Activated T-cell treated with anti-CD3 and anti-CD28 coated beads, Interleukin-2, amount 50 U/mL, for 72 hours (primary cell): ENCODE data around the gene INSR. TPM values are rescaled to one million over a fixed set of nuclear protein-coding genes. Genes with fewer than 3 reads are reported as not detected.

ENCODE experiments used
- ATAC-seq, 2 donors: fragments of 150-1000 bp; cut with Tn5 transposase; replicated peaks in 1 of 2; 2 replicates each; pipeline ENCODE4 v1.10.0; 2021; ENCODE audit warnings: moderate library complexity in 2 of 2, mild to moderate bottlenecking in 1 of 2
- DNase-seq, 2 donors: peaks; one replicate each; pipeline ENCODE4 v3.0.0; 2021 to 2022; ENCODE audit warnings: mixed read lengths in 1 of 2
- H3K27ac Mint-ChIP-seq: one replicate; pipeline ENCODE4 v1.8.0; 2022; ENCODE audit warnings: mild to moderate bottlenecking, moderate library complexity, mixed read lengths
- H3K27me3 Mint-ChIP-seq: one replicate; pipeline ENCODE4 v1.8.0; 2022; ENCODE audit warnings: low read depth, mixed read lengths
- H3K36me3 Mint-ChIP-seq, 2 donors: one replicate each; pipeline ENCODE4 v1.8.0; 2022; ENCODE audit warnings: mixed read lengths in 2 of 2, mild to moderate bottlenecking in 1 of 2; ENCODE audit not compliant: insufficient read depth in 2 of 2
- H3K4me1 Mint-ChIP-seq: one replicate; pipeline ENCODE4 v1.8.0; 2022; ENCODE audit warnings: low read depth, mixed read lengths
- H3K4me3 Mint-ChIP-seq, 2 donors: one replicate each; pipeline ENCODE4 v1.8.0; 2022; ENCODE audit warnings: mild to moderate bottlenecking in 2 of 2, mixed read lengths in 2 of 2, moderate library complexity in 2 of 2
- H3K9me3 Mint-ChIP-seq, 2 donors: one replicate each; pipeline ENCODE4 v1.8.0; 2022; ENCODE audit warnings: mixed read lengths in 2 of 2
- total RNA-seq, 2 donors: library from RNA; stranded (reverse); gene quantifications; one replicate each; pipeline ENCODE4 v1.2.3, GENCODE V29; 2022

INSR gene
- total RNA-seq, 2 donors from 2014 or later: 8.7 TPM

DNA sequence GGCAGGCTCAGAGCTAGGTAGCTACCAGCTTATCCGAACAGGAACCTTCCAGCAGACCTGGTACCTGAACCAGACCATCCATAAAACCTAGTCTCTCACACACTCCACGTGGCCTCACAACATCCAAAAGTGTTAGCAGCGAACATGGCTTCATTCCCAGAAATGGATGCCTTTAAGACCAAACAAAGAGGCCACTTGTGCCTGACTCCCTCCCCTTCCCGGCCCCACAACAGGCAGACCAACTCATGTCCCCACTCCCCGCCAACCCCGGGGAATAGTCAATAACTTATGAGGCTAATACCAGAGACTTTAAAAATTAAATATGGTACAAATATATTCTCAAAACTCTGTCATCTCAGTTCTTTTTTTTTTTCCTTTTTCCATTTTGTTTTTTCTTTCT, 178.5 kb downstream of the INSR start:
- Mint-ChIP-seq H3K36me3 (no peaks in the 10 kb centered on the region), H3K27me3 (peaks cover 6% of the 10 kb centered on the region), H3K4me3 (no peak overlapping the region), H3K27ac (no peak overlapping the region), H3K4me1 (no peaks in the 10 kb centered on the region), H3K9me3 (no peaks in the 10 kb centered on the region)
- no peak for DNase-seq
- ATAC-seq: no peak

DNA sequence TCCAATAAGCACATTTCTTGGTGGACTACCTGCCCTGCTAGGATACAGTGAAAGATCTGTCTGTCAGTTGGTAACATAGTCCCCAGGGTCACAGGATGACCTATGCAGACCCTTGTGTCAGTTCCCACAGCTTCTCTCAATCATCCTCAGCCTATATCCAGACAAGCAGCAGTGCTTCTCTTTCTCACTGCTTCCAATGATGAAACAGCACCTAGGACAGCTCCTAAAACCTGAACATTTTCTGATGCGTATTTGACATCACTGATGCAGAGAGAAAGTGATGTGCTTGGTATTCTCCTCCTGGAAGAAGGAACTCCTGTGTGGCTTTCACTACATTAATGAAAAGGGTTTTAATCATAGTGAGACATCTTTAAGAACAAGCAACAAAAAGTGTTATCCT, 181.0 kb downstream of the INSR start:
- Mint-ChIP-seq H3K36me3 (no peaks in the 10 kb centered on the region), H3K4me1 (no peaks in the 10 kb centered on the region), H3K27me3 (peaks cover 6% of the 10 kb centered on the region), H3K9me3 (no peaks in the 10 kb centered on the region), H3K4me3 (no peak overlapping the region), H3K27ac (no peak overlapping the region)
- no peak for ATAC-seq
- DNase-seq: no peak

DNA sequence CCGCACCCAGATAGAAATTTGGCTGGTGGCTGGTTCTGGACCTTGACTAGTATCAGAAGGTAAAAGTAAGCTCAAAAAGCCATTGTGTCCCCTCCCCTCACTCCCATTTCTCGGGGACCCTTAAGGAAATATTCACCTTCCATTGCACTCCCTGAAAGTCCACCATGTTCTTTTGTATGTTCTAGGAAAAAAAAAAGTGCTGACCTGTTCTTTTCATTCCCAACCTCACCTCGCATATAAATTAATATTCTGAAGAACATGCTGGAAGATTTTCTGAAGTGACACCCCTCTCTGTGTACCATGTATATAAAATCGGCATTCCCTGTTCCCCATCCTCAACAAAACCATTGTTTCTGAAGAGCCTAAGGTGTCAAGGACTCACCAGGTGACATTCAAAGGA, 181.5 kb downstream of the INSR start:
- H3K36me3 Mint-ChIP-seq: no peaks in the 10 kb centered on the region
- ATAC-seq (no peak), DNase-seq (no peak)
- no peaks in the 10 kb centered on the region for H3K4me1 Mint-ChIP-seq
- H3K9me3 Mint-ChIP-seq: no peaks in the 10 kb centered on the region
- H3K27me3 Mint-ChIP-seq: peaks cover 6% of the 10 kb centered on the region
- H3K4me3 Mint-ChIP-seq: no peak overlapping the region
- H3K27ac Mint-ChIP-seq: no peak overlapping the region

DNA sequence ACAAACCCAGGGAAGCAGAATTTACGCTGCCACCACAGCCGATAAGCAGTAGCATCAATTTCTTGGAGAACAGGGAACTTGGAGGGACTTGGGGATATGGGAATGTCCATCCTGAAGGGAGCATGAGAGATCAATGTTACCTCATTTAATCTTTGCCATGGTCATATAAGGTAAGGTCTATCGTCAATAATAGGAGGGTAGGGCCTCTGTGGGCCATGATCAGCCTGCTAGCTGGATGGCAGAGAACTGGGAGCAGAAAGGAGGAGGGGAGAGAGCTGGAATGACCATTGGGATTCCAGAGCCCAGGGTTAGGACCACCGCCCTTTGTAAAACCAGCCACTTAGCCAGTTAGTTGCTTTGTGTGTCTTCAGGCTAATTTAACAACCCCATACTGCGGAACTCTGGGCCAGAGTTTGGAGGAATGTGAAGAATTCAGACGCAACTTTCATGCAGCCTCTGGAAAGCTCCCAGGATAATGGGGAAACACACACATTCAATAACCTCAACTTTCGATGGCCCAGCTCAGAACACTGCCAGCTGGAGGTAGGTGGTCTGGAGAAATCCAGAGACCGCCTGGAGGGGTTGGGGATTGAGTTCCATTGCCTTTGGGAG, 184.4 kb downstream of the INSR start:
- ATAC-seq (no peak), DNase-seq (no peak)
- Mint-ChIP-seq H3K27ac (no peak overlapping the region), H3K4me1 (no peaks in the 10 kb centered on the region), H3K4me3 (no peak overlapping the region), H3K36me3 (no peaks in the 10 kb centered on the region), H3K27me3 (peaks cover 6% of the 10 kb centered on the region), H3K9me3 (no peaks in the 10 kb centered on the region)

DNA sequence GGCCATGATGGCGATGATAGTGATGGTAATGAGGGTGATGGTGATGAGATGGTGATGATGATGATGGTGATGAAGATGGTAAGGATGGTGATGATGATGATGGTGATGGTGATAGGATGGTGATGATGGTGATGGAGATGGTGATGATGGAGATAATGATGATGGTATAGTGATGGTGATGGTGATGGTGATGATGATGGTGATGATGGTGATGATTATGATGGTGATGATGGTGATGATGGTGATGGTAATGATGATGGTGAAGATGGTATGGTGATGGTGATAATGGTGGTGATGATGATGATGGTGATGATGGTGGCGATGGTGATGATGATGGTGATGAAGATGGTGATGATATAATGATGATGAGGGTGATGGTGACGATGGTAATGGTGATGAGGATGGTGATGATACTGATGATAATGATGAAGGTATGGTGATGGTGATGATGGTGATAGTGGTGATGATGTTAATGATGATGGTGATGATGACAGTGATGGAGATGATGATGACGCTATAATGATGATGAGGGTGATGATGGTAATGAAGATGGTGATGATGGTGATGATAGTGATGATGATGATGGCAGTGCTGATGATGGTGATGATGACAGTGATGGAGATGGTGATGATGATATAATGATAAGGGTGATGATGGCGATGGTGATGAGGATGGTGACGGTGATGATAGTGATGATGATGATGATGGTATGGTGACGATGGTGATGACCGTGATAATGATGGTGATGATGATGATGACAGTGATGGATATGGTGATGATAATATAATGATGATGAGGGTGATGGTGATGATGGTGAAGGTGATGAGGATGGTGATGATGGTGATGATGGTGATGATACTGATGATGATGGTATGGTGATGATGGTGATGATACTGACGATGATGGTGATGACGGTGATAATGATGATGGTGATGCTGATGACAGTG, 187.2 kb downstream of the INSR start:
- Mint-ChIP-seq H3K27me3 (no peaks in the 10 kb centered on the region), H3K27ac (no peak overlapping the region), H3K9me3 (no peaks in the 10 kb centered on the region)

DNA sequence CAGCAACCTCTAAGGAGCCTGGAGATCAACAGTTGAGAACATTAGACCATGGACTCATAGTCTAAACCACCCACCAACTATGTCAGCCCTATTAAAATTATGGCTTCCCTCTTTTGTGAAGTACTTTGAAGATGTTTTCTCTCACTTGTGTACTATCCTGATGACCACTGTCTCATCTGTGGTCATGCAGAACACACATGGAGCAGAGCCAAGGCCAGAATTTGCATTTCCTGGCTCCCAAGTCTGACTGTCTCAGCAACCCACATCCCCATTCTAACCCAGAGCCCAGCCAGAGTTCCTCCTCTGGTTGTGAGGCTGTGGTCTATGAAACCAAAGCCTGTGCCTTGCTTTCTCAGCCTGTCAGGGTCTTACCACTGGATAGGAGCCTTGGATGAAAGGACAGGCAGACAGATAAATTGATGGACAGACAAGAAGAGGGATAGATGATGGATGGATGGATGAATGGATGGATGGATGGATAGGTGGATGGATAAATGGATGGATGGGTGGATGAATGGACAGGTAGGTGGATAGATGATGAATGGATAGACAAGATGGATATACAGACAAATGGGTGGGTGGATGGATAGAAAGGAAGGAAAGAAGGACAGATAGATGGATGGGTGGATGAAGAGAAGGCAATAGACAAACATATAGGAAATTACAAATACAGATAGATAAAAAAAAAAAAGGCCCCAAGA, 189.3 kb downstream of the INSR start:
- Mint-ChIP-seq H3K4me1 (peaks cover 14% of the 10 kb centered on the region), H3K36me3 (no peaks in the 10 kb centered on the region), H3K27ac (no peak overlapping the region), H3K9me3 (no peaks in the 10 kb centered on the region), H3K27me3 (peaks cover 5% of the 10 kb centered on the region), H3K4me3 (no peak overlapping the region)
- DNase-seq: no peak
- ATAC-seq: no peak

More for the DNA sequence above, 187.2 kb downstream of the INSR start:
- ATAC-seq: no peak
- DNase-seq: no peak
- Mint-ChIP-seq H3K4me3 (no peak overlapping the region), H3K4me1 (peaks cover 3% of the 10 kb centered on the region), H3K36me3 (no peaks in the 10 kb centered on the region)

DNA sequence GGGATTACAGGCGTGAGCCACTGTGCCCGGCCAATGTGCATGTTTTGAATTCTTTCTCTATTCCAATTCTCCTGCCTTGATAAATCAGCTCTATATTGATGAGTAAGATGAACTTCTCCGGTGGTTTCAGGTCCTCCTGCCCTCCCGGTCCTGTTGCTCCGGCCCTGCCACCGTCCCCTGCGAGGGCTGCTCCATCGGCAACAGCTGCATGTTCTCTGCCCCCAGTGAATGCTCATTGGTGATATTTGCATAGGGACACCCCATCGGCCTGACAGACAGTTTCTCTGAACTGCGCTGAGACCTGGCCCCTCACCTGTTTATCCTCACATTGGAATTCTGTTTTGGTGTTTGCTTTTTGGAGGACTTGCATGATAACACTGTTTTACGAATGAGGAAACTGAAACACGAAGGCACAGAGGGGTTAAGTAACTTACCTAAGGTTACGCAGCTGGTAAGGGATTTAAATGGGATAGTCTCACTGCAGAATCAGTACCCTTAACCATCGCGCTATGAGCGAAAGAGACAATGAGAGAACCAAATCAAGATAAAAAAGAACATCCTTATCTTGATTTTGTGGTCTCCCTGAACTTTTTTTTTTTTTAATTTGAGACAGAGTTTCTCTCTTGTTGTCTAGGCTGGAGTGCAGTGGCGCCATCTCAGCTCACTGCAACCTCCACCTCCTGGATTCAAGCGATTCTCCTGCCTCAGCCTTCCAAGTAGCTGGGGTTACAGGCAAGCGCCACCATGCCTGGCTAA, 192.5 kb downstream of the INSR start:
- Mint-ChIP-seq H3K4me1 (peaks cover 26% of the 10 kb centered on the region), H3K9me3 (peaks cover 8 to 11% of the 10 kb centered on the region in 2 donors)
- ATAC-seq: no peak

DNA sequence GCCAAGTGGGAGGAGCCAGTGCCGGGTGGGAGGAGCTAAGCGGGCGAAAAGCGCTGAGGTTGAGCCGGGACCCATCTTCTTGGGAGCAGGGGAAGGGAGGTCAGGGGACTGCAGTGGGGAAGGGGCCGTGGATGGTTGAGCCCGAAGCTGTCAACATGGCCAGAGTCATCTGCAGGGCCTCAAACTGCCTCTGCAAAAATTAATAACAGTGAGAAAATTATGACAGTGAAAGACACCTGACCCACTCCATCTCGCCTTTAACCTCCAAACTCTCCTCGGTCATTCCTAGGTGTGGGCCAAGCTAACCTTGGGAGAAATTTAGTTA, 194.7 kb downstream of the INSR start:
- H3K4me1 Mint-ChIP-seq: peaks cover 26% of the 10 kb centered on the region
- peaks cover 19 to 22% of the 10 kb centered on the region in 2 donors for H3K36me3 Mint-ChIP-seq
- no peak for ATAC-seq
- peak overlapping the region; percentile 96 for H3K27ac Mint-ChIP-seq
- H3K9me3 Mint-ChIP-seq: peaks cover 14 to 20% of the 10 kb centered on the region in 2 donors
- H3K27me3 Mint-ChIP-seq: peaks cover 5% of the 10 kb centered on the region
- H3K4me3 Mint-ChIP-seq: peak overlapping the region; percentile 95
- no peak for DNase-seq

More for the DNA sequence above, 192.5 kb downstream of the INSR start:
- Mint-ChIP-seq H3K27me3 (peaks cover 5% of the 10 kb centered on the region), H3K27ac (no peak overlapping the region), H3K36me3 (peaks cover 8 to 12% of the 10 kb centered on the region in 2 donors), H3K4me3 (peak overlapping the region; percentile 12 to 27)
- no peak for DNase-seq

DNA sequence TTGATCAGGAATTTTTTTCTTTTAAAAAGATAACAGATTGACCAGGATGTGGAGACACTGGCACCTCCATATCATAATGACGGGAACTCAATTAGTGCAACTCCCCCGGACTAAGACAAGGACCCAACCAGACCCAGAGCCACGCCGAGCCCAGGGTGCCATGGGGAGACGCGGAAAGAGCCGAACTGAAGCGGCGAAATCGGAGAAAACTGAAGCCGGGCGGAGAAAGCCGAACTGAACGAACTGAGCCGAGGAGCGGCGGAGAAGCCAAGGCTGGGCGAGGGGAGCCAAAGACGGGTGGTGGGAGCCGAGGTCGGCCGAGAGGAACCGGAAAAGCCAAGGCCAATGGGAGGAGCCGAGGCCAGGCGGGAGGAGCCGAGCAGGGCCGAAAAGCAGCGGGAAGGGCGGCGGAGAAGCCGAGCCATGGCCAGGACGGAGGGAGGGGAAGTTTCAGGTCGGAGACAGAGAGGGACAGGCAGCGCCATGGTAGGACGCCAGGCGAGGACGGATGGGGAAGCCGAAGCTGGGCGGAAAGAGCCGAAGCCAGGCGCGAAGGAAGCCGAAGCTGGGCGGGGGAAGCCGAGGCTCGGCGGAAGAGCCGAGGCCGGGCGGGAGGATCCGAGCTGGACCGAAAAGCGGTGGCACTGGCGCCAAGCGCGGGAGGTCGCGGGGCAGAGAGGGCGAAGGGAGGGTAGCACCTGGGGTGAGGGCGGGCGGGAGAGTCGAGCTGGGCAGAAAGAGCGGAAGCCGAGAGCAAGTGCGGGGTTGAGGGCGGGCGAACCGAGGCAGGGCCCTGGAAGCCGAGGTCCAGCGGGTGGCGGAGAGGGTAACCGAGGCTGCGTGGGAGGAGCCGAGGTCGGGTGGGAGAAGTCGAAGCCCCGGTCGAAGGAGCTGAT, 195.3 kb downstream of the INSR start:
- H3K36me3 Mint-ChIP-seq: peaks cover 19 to 24% of the 10 kb centered on the region in 2 donors
- DNase-seq: peak; percentile 91 to 93
- H3K27ac Mint-ChIP-seq: peak overlapping the region; percentile 96
- peak; percentile 90 to 91 for ATAC-seq
- peaks cover 14 to 20% of the 10 kb centered on the region in 2 donors for H3K9me3 Mint-ChIP-seq
- peaks cover 26% of the 10 kb centered on the region for H3K4me1 Mint-ChIP-seq
- peak overlapping the region; percentile 95 for H3K4me3 Mint-ChIP-seq
- H3K27me3 Mint-ChIP-seq: peaks cover 5% of the 10 kb centered on the region

DNA sequence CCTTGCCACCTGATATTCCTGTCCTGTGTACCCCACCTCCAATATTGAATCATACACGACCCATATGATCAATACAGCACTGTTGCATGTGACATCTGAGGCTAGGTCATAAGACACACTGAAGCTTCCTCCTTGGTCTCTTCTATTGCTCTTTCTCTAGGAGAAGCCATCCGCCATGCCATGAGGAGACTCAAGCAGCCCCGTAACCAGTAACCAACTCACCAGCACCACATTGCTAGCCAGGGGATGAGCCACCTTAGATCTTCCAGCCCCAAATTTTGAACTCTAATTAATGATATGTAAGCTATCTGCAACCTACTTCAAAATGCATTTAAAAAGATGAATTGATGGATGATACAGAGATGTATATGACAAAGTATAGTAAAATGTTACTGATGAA, 196.1 kb downstream of the INSR start:
- H3K9me3 Mint-ChIP-seq: peaks cover 14 to 20% of the 10 kb centered on the region in 2 donors
- ATAC-seq (no peak), DNase-seq (no peak)
- peaks cover 19 to 28% of the 10 kb centered on the region in 2 donors for H3K36me3 Mint-ChIP-seq
- H3K4me3 Mint-ChIP-seq: peak overlapping the region; percentile 95
- H3K4me1 Mint-ChIP-seq: peaks cover 26% of the 10 kb centered on the region
- H3K27me3 Mint-ChIP-seq: peaks cover 5% of the 10 kb centered on the region
- H3K27ac Mint-ChIP-seq: peak overlapping the region; percentile 96

DNA sequence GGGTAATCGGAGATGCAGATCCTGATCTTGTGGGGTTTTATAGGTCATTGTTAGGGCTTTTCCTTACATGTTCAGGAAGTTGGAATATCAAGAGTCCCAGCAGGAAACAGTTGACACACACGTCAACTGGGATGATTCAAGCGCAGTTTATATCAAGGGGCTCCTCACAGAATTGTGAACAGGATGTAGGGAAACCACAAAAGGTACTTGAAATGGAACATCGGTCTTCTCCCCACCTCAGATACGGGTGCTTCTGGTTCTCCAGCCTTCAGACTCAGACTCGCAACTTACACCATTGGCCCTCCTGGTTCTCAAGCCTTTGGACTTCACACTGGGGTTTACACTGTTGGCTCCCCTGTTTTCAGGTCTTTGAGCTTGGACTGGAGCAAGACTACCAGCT, 205.2 kb downstream of the INSR start:
- ATAC-seq (no peak), DNase-seq (no peak)
- Mint-ChIP-seq H3K36me3 (peaks cover 25 to 55% of the 10 kb centered on the region in 2 donors), H3K27me3 (no peaks in the 10 kb centered on the region), H3K4me3 (no peak overlapping the region), H3K9me3 (peaks cover 14 to 20% of the 10 kb centered on the region in 2 donors), H3K4me1 (peaks cover 10% of the 10 kb centered on the region), H3K27ac (no peak overlapping the region)
